Astrocyte (in vitro differentiated cells and primary cell): ENCODE data around the gene TMPRSS3. TPM values are rescaled to one million over a fixed set of nuclear protein-coding genes. Genes with fewer than 3 reads are reported as not detected.

Experiments used
- DNase-seq: peaks from one replicate; pipeline ENCODE4 v3.0.0-alpha.2; 2010; ENCODE audit warnings: low read depth
- FAIRE-seq: peaks from 2 replicates; lab custom pipeline; 2011; peaks lifted over from hg19 to GRCh38; lab: Jason Lieb, UNC
- H2AFZ ChIP-seq: 2 replicates; pipeline ENCODE4 v1.6.0; 2012; ENCODE audit warnings: low read depth, low read length, inconsistent platforms
- H3K27ac ChIP-seq: 2 replicates; pipeline ENCODE4 v1.5.1; 2011; ENCODE audit warnings: low read depth, low read length, inconsistent platforms
- H3K27me3 ChIP-seq: 2 replicates; pipeline ENCODE4 v1.6.0; 2011; ENCODE audit warnings: low read length, inconsistent platforms; ENCODE audit not compliant: insufficient read depth
- H3K36me3 ChIP-seq: 2 replicates; pipeline ENCODE4 v1.5.1; 2011; ENCODE audit warnings: low read length, inconsistent platforms; ENCODE audit not compliant: insufficient read depth
- H3K4me1 ChIP-seq: 2 replicates; pipeline ENCODE4 v1.5.1; 2011; ENCODE audit warnings: low read length, inconsistent platforms; ENCODE audit not compliant: insufficient read depth
- H3K4me2 ChIP-seq: 2 replicates; pipeline ENCODE4 v1.6.0; 2012; ENCODE audit warnings: low read length, inconsistent platforms
- H3K4me3 ChIP-seq: 2 replicates; pipeline ENCODE4 v1.5.1; 2011; ENCODE audit warnings: low read depth, mild to moderate bottlenecking, low read length, inconsistent platforms; ENCODE audit not compliant: insufficient read depth
- H3K79me2 ChIP-seq: 2 replicates; pipeline ENCODE4 v1.6.0; 2012; ENCODE audit warnings: mild to moderate bottlenecking, low read length, inconsistent platforms; ENCODE audit not compliant: insufficient read depth
- H3K9ac ChIP-seq: 2 replicates; pipeline ENCODE4 v1.6.0; 2012; ENCODE audit warnings: mild to moderate bottlenecking, low read length, inconsistent platforms
- H3K9me3 ChIP-seq: 2 replicates; pipeline ENCODE4 v1.5.1; 2012; ENCODE audit warnings: low read depth, mild to moderate bottlenecking, low read length, inconsistent platforms; ENCODE audit not compliant: insufficient read depth
- H4K20me1 ChIP-seq: 2 replicates; pipeline ENCODE4 v1.6.0; 2012; ENCODE audit warnings: low read length, inconsistent platforms; ENCODE audit not compliant: insufficient read depth
- H3K27ac Mint-ChIP-seq: one replicate; pipeline ENCODE4 v1.8.0; 2021; ENCODE audit warnings: mild to moderate bottlenecking, mixed read lengths; ENCODE audit not compliant: unreplicated experiment
- H3K27me3 Mint-ChIP-seq: one replicate; pipeline ENCODE4 v1.8.0; 2021; ENCODE audit warnings: low read depth, mixed read lengths; ENCODE audit not compliant: unreplicated experiment
- H3K36me3 Mint-ChIP-seq: one replicate; pipeline ENCODE4 v1.8.0; 2021; ENCODE audit warnings: low read depth, mixed read lengths; ENCODE audit not compliant: unreplicated experiment
- H3K4me1 Mint-ChIP-seq: one replicate; pipeline ENCODE4 v1.8.0; 2021; ENCODE audit warnings: low read depth, mixed read lengths; ENCODE audit not compliant: unreplicated experiment
- H3K4me3 Mint-ChIP-seq: one replicate; pipeline ENCODE4 v1.8.0; 2021; ENCODE audit warnings: mild to moderate bottlenecking, moderate library complexity, mixed read lengths; ENCODE audit not compliant: unreplicated experiment
- H3K9me3 Mint-ChIP-seq: one replicate; pipeline ENCODE4 v1.8.0; 2021; ENCODE audit warnings: mild to moderate bottlenecking, mixed read lengths; ENCODE audit not compliant: unreplicated experiment
- CTCF ChIP-seq: IDR thresholded peaks from 2 replicates; pipeline ENCODE4 v1.5.1; 2011; ENCODE audit warnings: low read depth, mild to moderate bottlenecking, inconsistent platforms, low read length, moderate library complexity; ENCODE audit not compliant: insufficient read depth
- EZH2 ChIP-seq: IDR thresholded peaks from 2 replicates; pipeline ENCODE4 v1.6.1; 2012; ENCODE audit warnings: mild to moderate bottlenecking, low read length, inconsistent platforms; ENCODE audit not compliant: insufficient read depth
- total RNA-seq: library from RNA; stranded (reverse); gene quantifications from 2 replicates; pipeline ENCODE4 v1.2.1, GENCODE V29; 2021

The TMPRSS3 gene
- total RNA-seq, 1 donor from 2014 or later = not detected

- Histone ChIP-seq H4K20me1 (no peaks in the 10 kb centered on the region), H3K4me1 (no peaks in the 10 kb centered on the region), H3K27ac (no peak overlapping the region), H2AFZ (no peak overlapping the region), H3K9me3 (no peaks in the 10 kb centered on the region), H3K9ac (no peak overlapping the region), H3K4me2 (no peak overlapping the region), H3K36me3 (no peaks in the 10 kb centered on the region), H3K27me3 (peaks cover 4% of the 10 kb centered on the region), H3K79me2 (no peaks in the 10 kb centered on the region), H3K4me3 (no peak overlapping the region)
- peaks cover 7% of the 10 kb centered on the region for H3K9me3 Mint-ChIP-seq
- H3K4me3 Mint-ChIP-seq = no peak overlapping the region
- DNase-seq (no peak), FAIRE-seq (no peak)
- no peak overlapping the region for H3K27ac Mint-ChIP-seq
- H3K4me1 Mint-ChIP-seq = peaks cover 13% of the 10 kb centered on the region
- no peaks in the 10 kb centered on the region for H3K36me3 Mint-ChIP-seq
- TF ChIP-seq CTCF (no peak), EZH2 (no peak)
- H3K27me3 Mint-ChIP-seq = peaks cover 13% of the 10 kb centered on the region
Measured at GRCh38 chr21:42384156-42384945, 11.5 kb downstream of the TMPRSS3 start.

- H3K4me1 Mint-ChIP-seq = peaks cover 13% of the 10 kb centered on the region
- H3K27ac Mint-ChIP-seq = no peak overlapping the region
- no peak overlapping the region for H3K27ac ChIP-seq
- H3K4me3 Mint-ChIP-seq = no peak overlapping the region
- no peaks in the 10 kb centered on the region for H3K4me1 ChIP-seq
- no peaks in the 10 kb centered on the region for H3K27me3 ChIP-seq
- FAIRE-seq (no peak), DNase-seq (no peak)
- no peaks in the 10 kb centered on the region for H3K79me2 ChIP-seq
- H3K27me3 Mint-ChIP-seq = peaks cover 16% of the 10 kb centered on the region
- no peak overlapping the region for H3K4me3 ChIP-seq
- H3K36me3 Mint-ChIP-seq = no peaks in the 10 kb centered on the region
- H3K9me3 ChIP-seq = no peaks in the 10 kb centered on the region
- peaks cover 7% of the 10 kb centered on the region for H3K9me3 Mint-ChIP-seq
- no peak overlapping the region for H3K9ac ChIP-seq
- TF ChIP-seq EZH2 = no peak
- TF ChIP-seq CTCF = no peak
- H3K36me3 ChIP-seq = no peaks in the 10 kb centered on the region
- H4K20me1 ChIP-seq = no peaks in the 10 kb centered on the region
- H3K4me2 ChIP-seq = no peak overlapping the region
- no peak overlapping the region for H2AFZ ChIP-seq
Measured at GRCh38 chr21:42383331-42383730, 12.5 kb downstream of the TMPRSS3 start.

- no peak overlapping the region for H3K4me3 ChIP-seq
- no peak overlapping the region for H3K4me3 Mint-ChIP-seq
- H3K4me1 ChIP-seq = no peaks in the 10 kb centered on the region
- no peaks in the 10 kb centered on the region for H3K79me2 ChIP-seq
- no peak overlapping the region for H2AFZ ChIP-seq
- no peak overlapping the region for H3K27ac ChIP-seq
- H3K27me3 ChIP-seq = no peaks in the 10 kb centered on the region
- H3K27ac Mint-ChIP-seq = no peak overlapping the region
- no peaks in the 10 kb centered on the region for H3K36me3 Mint-ChIP-seq
- no peaks in the 10 kb centered on the region for H3K9me3 ChIP-seq
- peaks cover 7% of the 10 kb centered on the region for H3K9me3 Mint-ChIP-seq
- no peaks in the 10 kb centered on the region for H3K36me3 ChIP-seq
- no peak overlapping the region for H3K4me2 ChIP-seq
- peaks cover 11% of the 10 kb centered on the region for H3K4me1 Mint-ChIP-seq
- no peaks in the 10 kb centered on the region for H4K20me1 ChIP-seq
- H3K9ac ChIP-seq = no peak overlapping the region
- DNase-seq (no peak), FAIRE-seq (no peak)
- peaks cover 17% of the 10 kb centered on the region for H3K27me3 Mint-ChIP-seq
- TF ChIP-seq CTCF (no peak), EZH2 (no peak)
Measured at GRCh38 chr21:42382915-42383314, 12.9 kb downstream of the TMPRSS3 start.
